Duodenal mucosa (tissue), 2 donors: ENCODE data around the gene CC2D1A.

Experiments used
- H3K27ac ChIP-seq: one replicate; pipeline ENCODE4 v1.7.0; 2013; ENCODE audit warnings: low read depth, low read length
- H3K27me3 ChIP-seq, 2 donors: one replicate each; pipeline ENCODE4 v1.7.0; 2013; ENCODE audit warnings: low read length in 2 of 2, control low read depth in 1 of 2; ENCODE audit not compliant: insufficient read depth in 2 of 2, control insufficient read depth in 1 of 2
- H3K36me3 ChIP-seq, 2 donors: one replicate each; pipeline ENCODE4 v1.7.0; 2013; ENCODE audit warnings: low read length in 2 of 2, control low read depth in 1 of 2; ENCODE audit not compliant: insufficient read depth in 2 of 2, control insufficient read depth in 1 of 2
- H3K4me1 ChIP-seq, 2 donors: one replicate each; pipeline ENCODE4 v1.7.0; 2013; ENCODE audit warnings: low read length in 2 of 2, control low read depth in 1 of 2; ENCODE audit not compliant: insufficient read depth in 2 of 2, control insufficient read depth in 1 of 2
- H3K4me3 ChIP-seq, 2 donors: one replicate each; pipeline ENCODE4 v1.7.0; 2013; ENCODE audit warnings: low read length in 2 of 2, low read depth in 1 of 2
- H3K9ac ChIP-seq, 2 donors: one replicate each; pipeline ENCODE4 v1.7.0; 2013; ENCODE audit warnings: low read length in 2 of 2, low read depth in 1 of 2
- H3K9me3 ChIP-seq, 2 donors: one replicate each; pipeline ENCODE4 v1.7.0; 2013; ENCODE audit warnings: low read length in 2 of 2, control low read depth in 1 of 2; ENCODE audit not compliant: control insufficient read depth in 1 of 2

The CC2D1A gene

GRCh38 chr19:13932149-13932637 is 26.2 kb downstream of the CC2D1A start:
- peaks cover 0 to 11% of the 10 kb centered on the region in 2 donors for H3K27me3 ChIP-seq
- peaks cover 6 to 23% of the 10 kb centered on the region in 2 donors for H3K36me3 ChIP-seq
- H3K27ac ChIP-seq, result no peak overlapping the region
- H3K9ac ChIP-seq, result no peak overlapping the region
- H3K9me3 ChIP-seq, result no peaks in the 10 kb centered on the region
- H3K4me3 ChIP-seq, result no peak overlapping the region
- peaks cover 0 to 7% of the 10 kb centered on the region in 2 donors for H3K4me1 ChIP-seq

- peaks cover 0 to 11% of the 10 kb centered on the region in 2 donors for H3K27me3 ChIP-seq
- H3K36me3 ChIP-seq, result peaks cover 5 to 19% of the 10 kb centered on the region in 2 donors
- no peak overlapping the region for H3K9ac ChIP-seq
- H3K27ac ChIP-seq, result no peak overlapping the region
- H3K9me3 ChIP-seq, result no peaks in the 10 kb centered on the region
- H3K4me3 ChIP-seq, result no peak overlapping the region
- peaks cover 0 to 7% of the 10 kb centered on the region in 2 donors for H3K4me1 ChIP-seq
Measured at GRCh38 chr19:13932911-13933393, 27.0 kb downstream of the CC2D1A start.

- H3K27me3 ChIP-seq, result peaks cover 0 to 11% of the 10 kb centered on the region in 2 donors
- H3K9ac ChIP-seq, result no peak overlapping the region
- no peak overlapping the region for H3K27ac ChIP-seq
Measured at GRCh38 chr19:13934785-13935109, 28.7 kb downstream of the CC2D1A start.

GRCh38 chr19:13935765-13936510 is 29.9 kb downstream of the CC2D1A start:
- Histone ChIP-seq H3K36me3 (peaks cover 0 to 2% of the 10 kb centered on the region in 2 donors), H3K9ac (no peak overlapping the region), H3K4me3 (no peak overlapping the region), H3K27me3 (peaks cover 0 to 11% of the 10 kb centered on the region in 2 donors), H3K27ac (no peak overlapping the region), H3K9me3 (no peaks in the 10 kb centered on the region), H3K4me1 (peaks cover 0 to 7% of the 10 kb centered on the region in 2 donors)

More at GRCh38 chr19:13934785-13935109, 28.7 kb downstream of the CC2D1A start:
- Histone ChIP-seq H3K9me3 (no peaks in the 10 kb centered on the region), H3K4me1 (peaks cover 0 to 7% of the 10 kb centered on the region in 2 donors), H3K4me3 (no peak overlapping the region), H3K36me3 (peaks cover 0 to 9% of the 10 kb centered on the region in 2 donors)

GRCh38 chr19:13937479-13938300 is 31.7 kb downstream of the CC2D1A start:
- H3K9me3 ChIP-seq, result no peaks in the 10 kb centered on the region
- H3K4me1 ChIP-seq, result peaks cover 0 to 7% of the 10 kb centered on the region in 2 donors
- H3K9ac ChIP-seq, result no peak overlapping the region
- H3K4me3 ChIP-seq, result no peak overlapping the region
- no peak overlapping the region for H3K27ac ChIP-seq
- peaks cover 0 to 11% of the 10 kb centered on the region in 2 donors for H3K27me3 ChIP-seq
- no peaks in the 10 kb centered on the region for H3K36me3 ChIP-seq

DNA sequence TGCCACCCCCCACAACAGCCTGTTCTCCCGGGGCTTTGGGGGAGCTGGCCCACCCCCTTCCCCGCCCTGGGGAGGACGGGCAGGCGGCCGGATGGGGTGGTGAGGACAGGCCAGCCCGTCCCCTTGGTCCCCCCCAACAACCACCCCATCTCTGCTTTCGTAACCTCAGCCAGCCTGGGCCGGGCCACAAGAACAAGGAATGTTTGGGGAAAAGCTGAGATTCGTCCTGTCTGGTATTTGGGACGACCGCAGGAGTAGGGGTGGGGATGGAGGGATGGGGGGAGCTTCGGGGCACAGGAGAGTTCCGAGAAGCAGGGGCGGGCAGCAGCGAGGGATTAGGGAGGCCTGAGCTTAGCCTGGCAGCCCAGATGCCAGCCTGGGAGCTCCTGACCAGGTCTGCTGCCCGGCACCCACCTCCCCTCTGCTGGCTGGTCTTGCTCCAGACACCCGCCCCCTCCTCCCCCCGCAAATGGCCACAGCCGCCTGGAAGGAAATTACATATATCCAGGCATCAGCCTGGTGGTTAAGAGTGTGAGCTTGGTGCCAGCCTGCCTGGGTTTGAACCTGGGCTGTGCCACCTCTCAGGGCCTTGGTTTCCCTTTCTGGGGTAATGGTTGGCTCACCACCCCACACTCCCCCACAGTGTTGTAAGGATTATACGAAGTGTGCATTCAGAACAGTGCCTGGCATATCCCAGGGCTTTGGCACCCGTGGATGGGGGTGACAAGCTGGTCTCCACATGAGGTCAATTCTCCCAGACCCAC is 32.5 kb downstream of the CC2D1A start, which contains the start of gene PODNL1:
PODNL1 (minus strand) TSS at position 117 of the 764 bp plus-strand sequence. CDS start 236 bp downstream, outside the sequence.
- H3K9ac ChIP-seq, result no peak within 1 kb of the TSS
- H3K27me3 ChIP-seq, result peaks cover 0 to 11% of the 10 kb centered on the region in 2 donors
- H3K27ac ChIP-seq, result no peak within 1 kb of the TSS
- H3K9me3 ChIP-seq, result no peaks in the 10 kb centered on the region
- H3K4me1 ChIP-seq, result peaks cover 0 to 7% of the 10 kb centered on the region in 2 donors
- no peak within 1 kb of the TSS for H3K4me3 ChIP-seq
- H3K36me3 ChIP-seq, result no peaks in the 10 kb centered on the region

DNA sequence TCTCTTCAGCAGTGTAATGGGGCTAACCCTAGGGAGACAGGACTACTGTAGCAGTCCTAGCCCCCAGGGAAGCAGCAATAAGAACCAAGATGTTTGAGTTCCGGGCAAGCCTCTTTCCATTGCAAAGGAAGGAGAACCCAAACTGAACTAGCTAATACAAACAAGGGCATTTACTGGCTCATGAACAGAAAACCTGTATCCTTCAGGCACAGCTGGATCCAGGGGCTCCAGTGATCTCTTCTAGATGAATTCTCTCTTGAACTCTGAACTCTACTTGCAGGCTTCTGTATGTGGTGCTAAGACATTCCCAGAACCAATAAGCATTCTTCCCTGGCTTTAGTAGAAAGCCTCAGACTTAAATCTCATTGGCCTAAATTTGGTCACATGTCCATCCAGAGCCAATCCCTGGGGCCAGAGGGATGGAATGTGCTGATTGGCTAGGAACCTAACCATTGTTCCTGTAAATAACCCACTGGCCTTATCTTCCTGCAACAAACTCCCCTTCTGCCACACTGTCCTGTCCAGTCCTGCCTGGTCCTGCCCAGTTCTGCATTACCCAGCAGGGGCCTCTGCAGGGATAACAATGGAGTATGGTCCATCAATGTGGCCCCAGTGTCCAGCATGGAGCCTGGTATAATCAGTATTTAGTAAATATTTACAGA is 36.2 kb downstream of the CC2D1A start:
- Histone ChIP-seq H3K9ac (no peak overlapping the region), H3K36me3 (no peaks in the 10 kb centered on the region)

GRCh38 chr19:13946414-13946813 is 40.4 kb downstream of the CC2D1A start:
- Histone ChIP-seq H3K4me1 (no peaks in the 10 kb centered on the region), H3K36me3 (no peaks in the 10 kb centered on the region), H3K9ac (no peak overlapping the region)

More for the DNA sequence above, 36.2 kb downstream of the CC2D1A start:
- Histone ChIP-seq H3K27me3 (no peaks in the 10 kb centered on the region), H3K9me3 (no peaks in the 10 kb centered on the region), H3K4me1 (no peaks in the 10 kb centered on the region), H3K27ac (no peak overlapping the region), H3K4me3 (no peak overlapping the region)

DNA sequence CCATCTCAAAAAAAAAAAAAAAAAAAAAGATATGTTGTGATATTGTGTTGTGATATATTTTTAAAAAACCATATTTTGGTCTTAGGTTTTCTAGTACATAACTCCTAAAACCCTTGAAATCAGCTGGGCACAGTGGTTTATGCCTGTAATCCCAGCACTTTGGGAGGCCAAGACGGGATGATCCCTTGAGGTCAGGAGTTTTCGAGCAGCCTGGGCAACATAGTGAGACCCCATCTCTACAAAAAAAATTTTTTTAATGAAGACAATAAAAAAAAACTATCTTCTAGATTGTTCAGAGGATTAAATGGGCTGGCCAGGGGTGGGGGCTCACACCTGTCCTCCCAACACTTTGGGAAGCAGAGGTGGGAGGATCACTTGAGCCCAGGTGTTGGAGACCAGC is 45.0 kb downstream of the CC2D1A start:
- Histone ChIP-seq H3K9ac (no peak overlapping the region), H3K27ac (no peak overlapping the region), H3K4me3 (no peak overlapping the region), H3K36me3 (peaks cover 9 to 16% of the 10 kb centered on the region in 2 donors), H3K4me1 (peaks cover 10 to 16% of the 10 kb centered on the region in 2 donors), H3K27me3 (no peaks in the 10 kb centered on the region), H3K9me3 (no peaks in the 10 kb centered on the region)

More at GRCh38 chr19:13946414-13946813, 40.4 kb downstream of the CC2D1A start:
- Histone ChIP-seq H3K27ac (no peak overlapping the region), H3K4me3 (no peak overlapping the region), H3K27me3 (no peaks in the 10 kb centered on the region), H3K9me3 (no peaks in the 10 kb centered on the region)
